ENCODE data around the gene SYNE3.
A peak's percentile ranks its signal among the peaks of the same experiment; 100 is the strongest.

The SYNE3 gene

GRCh38 chr14:95516554-95517181 is at the start of gene SYNE3:
Gene SYNE3, minus strand, starts transcription at chr14:95516650. Its CDS starts 40,829 bp downstream, at chr14:95475821.
- no peak for DNase-seq

- DNase-seq, result no peak
Measured at GRCh38 chr14:95564060-95564459, 47.6 kb upstream of the SYNE3 start.

GRCh38 chr14:95562892-95563685 is 46.6 kb upstream of the SYNE3 start:
- DNase-seq, result no peak

- DNase-seq, result peak; percentile 70
Measured at GRCh38 chr14:95561001-95561412, 44.6 kb upstream of the SYNE3 start.

GRCh38 chr14:95559203-95559602 is 42.8 kb upstream of the SYNE3 start:
- DNase-seq, result no peak

GRCh38 chr14:95557832-95558231 is 41.4 kb upstream of the SYNE3 start:
- DNase-seq, result no peak

- DNase-seq, result no peak
Measured at GRCh38 chr14:95557291-95557690, 40.8 kb upstream of the SYNE3 start.

- DNase-seq, result no peak
Measured at GRCh38 chr14:95555053-95555452, 38.6 kb upstream of the SYNE3 start.

- no peak for DNase-seq
Measured at GRCh38 chr14:95553141-95553540, 36.7 kb upstream of the SYNE3 start.

- DNase-seq, result no peak
Measured at GRCh38 chr14:95551435-95551834, 35.0 kb upstream of the SYNE3 start.

GRCh38 chr14:95549656-95550585 is 33.5 kb upstream of the SYNE3 start:
- no peak for DNase-seq

GRCh38 chr14:95548328-95548929 is 32.0 kb upstream of the SYNE3 start:
- DNase-seq, result no peak

- no peak for DNase-seq
Measured at GRCh38 chr14:95547626-95548327, 31.3 kb upstream of the SYNE3 start.

- DNase-seq, result no peak
Measured at GRCh38 chr14:95547272-95547625, 30.8 kb upstream of the SYNE3 start.

- no peak for DNase-seq
Measured at GRCh38 chr14:95545515-95546168, 29.2 kb upstream of the SYNE3 start.

GRCh38 chr14:95544588-95544987 is 28.1 kb upstream of the SYNE3 start:
- DNase-seq, result no peak

- no peak for DNase-seq
Measured at GRCh38 chr14:95543021-95543420, 26.6 kb upstream of the SYNE3 start.

GRCh38 chr14:95541932-95542930 is 25.8 kb upstream of the SYNE3 start:
- DNase-seq, result no peak

- DNase-seq, result no peak
Measured at GRCh38 chr14:95541346-95541745, 24.9 kb upstream of the SYNE3 start.

GRCh38 chr14:95540236-95540855 is 23.9 kb upstream of the SYNE3 start:
- DNase-seq, result no peak

Data from NCI-H1436 treated with DMSO at 0.1 percent for 48 hours (cell line).